HG03196 (cell line): ENCODE results near the gene CCNL2.
"Not testable (repeated sequence)": the region's sequence is repeated elsewhere in the genome, so short reads cannot be mapped to it uniquely, and the experiment has no call there.

ENCODE experiments used
- ATAC-seq: cut with Tn5 transposase; IDR thresholded peaks from one replicate; pipeline ENCODE4 v1.9.1; 2021; ENCODE audit not compliant: unreplicated experiment

CCNL2 gene

DNA sequence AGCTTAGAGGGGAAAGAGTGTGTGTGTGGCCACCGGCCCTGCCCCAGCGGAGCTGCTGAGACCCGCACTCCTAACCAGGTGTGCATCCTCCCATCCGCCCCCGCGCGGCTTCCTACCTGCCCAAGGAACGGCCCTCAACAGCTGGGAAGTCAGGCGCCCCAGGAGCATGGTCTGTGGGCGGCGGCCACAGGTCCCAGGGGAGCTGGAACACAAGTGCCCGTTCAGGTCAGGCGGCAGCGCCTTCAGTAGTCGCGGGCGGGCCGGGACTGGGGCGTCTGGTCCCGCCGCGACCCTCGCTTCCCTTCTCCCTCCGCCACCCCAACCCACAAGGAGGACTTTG, 24.6 kb downstream of the CCNL2 start:
- peak; percentile 2 for ATAC-seq

DNA sequence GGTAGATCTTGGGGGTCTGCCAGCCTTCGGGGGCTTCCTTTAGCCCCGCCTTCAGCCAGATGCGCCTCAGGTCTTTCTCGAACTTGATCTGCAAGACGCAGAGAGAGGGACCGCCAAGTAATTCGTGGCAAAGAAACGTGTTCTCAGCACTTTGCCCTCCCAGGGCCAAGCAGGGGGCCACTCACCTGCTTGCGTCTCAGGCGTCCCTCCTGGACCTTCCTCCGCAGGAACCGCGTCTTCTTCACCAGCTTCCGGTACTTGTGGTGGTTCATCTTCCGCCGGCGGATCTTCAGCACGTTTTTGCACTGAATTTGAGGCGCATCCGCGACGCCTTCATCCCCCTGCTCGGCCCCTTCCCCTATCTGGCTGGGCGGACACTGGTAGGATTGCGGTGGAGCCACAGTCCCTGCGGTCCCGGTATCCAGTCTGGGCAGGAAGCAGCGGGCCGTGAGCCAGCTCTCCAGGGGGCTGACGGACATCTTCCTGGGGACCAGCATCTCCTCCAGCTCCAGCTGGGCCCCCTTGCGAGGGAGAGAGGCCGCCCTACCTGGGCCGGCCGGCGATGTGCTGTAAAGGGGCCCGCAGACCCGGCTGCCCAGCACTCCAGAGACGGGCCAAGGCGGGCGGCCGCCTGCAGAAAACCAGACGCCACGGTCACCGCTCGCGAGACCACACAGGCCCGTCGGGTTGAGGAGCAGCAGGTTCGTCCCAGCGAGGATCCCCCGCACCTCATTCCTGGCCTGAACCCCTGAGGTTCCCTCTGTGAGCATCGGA, 25.1 kb downstream of the CCNL2 start:
- no peak for ATAC-seq

DNA sequence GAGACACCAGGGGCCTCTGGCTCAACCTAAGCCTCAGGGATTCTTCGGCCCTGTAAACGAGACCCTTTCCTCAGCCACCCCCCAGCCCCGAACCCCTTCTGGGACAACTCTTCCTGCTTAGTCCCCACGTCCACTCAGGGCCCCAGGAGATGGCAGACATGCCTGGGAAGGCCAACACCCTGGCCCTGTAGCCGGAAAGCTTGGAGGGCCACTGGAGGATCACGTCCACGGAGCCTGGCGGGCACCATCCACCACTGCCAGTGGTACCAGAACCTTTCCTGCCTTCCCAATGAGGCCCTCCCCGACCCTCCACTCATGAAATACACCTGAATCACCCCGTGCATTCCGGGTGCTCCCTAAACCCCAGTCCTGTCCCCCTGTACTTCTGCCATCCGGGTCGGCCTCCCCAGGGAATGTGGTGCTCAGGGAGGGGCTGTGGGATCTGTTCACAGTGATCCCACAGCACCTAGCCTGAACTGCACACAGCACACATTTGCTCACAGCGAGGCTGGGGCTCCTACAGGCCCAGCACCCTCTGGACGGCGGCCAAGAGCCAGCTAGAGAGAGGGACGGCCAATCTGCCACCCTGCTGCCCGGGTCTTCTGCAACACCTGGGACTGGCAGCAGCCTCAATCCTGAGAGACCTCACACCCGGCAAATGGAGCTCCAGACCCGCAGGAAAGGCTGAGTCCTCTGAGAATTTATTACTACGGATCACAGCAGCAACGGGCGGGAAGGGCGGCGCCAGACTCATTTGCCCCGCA, 25.9 kb downstream of the CCNL2 start:
- ATAC-seq, result no peak

DNA sequence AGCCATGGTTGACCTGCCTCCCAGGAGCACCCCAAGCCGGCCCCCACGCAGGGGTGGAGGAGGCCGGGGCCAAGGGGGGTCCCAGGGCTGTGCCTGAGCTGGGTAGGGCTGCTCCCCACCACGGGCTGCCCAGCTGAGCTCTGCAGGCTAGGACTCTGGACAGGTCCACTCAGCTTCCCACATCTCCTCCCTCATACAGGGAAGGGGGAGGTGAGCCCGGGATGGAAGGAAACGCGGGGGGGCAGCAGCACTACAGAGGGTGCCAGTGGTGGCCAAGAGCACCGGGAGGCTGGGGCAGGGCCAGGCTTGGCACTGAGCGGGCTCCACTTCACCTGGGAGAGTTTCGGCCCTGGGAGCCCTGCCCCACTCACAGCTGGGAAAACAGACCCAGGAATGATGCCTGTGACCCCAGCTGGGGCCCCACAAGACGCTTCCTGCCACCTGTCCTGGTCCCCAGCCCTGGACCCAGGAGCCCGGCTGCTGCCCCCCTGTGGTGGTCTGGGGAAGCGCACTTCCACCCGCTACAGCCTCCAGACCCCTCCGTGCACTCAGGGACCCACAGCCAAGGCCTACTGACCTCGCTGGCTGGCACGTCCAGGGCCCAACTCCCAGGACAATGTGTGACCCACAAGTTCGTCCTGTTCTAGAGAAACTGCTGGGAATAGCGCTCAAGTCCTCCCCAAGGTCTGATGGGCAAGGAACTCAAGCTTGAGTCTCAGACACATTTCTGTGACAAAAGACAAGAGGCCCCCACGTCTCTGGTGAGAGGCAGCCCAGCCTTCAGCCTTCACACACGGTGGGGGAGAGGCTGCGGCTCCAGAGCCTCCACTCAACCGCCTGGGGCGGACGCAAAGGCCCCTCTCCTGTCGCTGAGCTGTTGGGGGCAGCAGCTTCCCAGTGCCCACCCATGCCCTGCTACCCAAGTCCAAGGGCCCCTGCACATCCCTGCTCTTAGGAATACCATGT, 27.1 kb downstream of the CCNL2 start:
- ATAC-seq, result peak; percentile 35

DNA sequence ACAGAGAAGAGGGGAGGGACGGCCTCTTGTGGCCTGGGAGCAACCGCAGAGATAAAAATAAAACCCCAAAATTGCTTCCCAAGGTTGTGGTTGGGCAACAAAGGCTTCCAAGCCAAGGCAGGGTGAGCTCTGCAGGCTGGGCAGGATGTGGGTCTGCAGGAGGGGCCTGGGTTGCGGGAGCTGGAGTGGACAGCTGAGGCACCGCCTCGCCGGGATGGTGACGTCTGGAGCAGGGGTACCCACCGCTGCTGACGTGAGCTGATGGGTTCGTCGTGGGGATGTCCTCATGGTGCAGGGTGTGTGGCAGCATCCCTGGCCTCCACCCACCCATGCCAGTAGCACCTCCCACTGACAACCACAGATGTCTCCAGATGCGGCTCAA, 27.8 kb downstream of the CCNL2 start:
- ATAC-seq, result no peak

DNA sequence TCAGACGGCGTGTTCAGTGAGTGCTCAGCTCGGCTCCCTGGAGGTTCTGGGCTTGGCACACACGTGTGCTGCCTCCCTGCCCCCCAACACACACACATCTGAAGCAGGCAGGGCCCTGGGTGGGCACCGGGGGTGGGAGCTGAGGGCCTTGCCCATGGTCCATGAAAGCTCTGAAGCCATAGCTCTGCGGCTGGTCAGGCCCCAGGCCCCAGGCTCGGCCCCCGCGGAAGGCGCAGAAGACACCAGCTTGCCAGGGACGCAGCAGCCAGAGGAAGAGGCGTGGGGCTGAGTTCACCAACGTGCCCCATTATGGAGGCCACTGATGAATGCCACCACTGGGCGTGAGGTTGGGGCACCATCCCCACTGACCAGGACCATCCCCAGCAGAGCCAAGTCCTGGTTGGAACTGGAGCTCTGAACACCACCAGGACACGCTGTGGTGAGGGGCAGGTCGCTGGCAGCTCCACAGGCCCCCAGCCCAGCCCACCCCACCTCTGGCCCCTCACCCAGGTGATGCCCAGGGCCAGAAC, 28.3 kb downstream of the CCNL2 start:
- no peak for ATAC-seq

DNA sequence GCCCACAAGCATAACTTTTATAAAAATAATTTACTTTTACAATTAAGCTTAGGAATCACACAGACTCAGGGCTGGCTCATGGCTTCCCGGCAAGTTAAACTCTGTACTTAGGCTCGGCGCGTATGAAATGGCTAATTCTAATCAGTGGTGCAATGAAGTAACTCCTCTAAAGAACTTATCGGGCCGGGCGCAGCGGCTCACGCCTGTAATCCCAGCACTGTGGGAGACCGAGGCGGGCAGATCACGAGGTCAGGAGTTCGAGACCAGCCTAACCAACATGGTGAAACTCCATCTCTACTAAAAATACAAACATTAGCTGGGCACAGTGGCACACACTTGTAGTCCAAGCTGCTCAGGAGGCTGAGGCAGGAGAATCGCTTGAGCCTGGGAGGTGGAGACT, 29.0 kb downstream of the CCNL2 start:
- not testable (repeated sequence) for ATAC-seq

DNA sequence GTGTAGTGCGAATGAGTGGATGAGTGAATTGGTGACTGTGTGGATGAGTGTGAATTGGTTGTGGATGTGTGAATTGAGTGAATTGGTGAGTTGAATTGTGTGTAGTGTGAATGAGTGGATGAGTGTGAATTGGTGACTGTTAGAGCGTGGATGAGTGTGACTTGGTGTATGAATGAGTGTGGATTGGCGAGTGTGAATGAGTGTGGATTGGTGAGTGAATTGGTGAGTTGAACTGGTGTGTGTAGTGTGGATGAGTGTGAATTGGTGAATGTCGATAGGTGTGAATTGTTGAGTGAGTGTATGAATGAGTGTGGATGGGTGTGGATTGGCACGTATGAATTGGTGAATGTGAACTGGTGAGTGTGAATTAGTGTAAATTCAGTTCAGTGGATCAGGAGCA, 31.8 kb downstream of the CCNL2 start:
- ATAC-seq, result no peak

DNA sequence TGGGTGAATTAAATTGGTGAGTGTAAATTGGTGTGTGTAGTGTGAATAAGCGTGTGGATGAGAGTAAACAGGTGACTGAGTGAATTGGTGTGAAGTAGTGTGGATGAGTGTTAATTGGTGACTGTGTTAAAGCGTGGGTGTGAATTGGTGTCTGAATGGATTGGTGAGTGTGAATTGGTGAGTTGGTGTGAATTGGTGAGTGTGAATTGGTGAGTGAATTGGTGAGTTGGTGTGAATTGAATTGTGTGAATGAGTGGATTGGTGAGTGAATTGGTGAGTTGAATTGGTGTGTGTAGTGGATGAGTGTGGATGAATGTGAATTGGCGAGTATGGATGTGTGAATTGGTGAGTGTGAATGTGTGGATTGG, 32.5 kb downstream of the CCNL2 start:
- no peak for ATAC-seq

DNA sequence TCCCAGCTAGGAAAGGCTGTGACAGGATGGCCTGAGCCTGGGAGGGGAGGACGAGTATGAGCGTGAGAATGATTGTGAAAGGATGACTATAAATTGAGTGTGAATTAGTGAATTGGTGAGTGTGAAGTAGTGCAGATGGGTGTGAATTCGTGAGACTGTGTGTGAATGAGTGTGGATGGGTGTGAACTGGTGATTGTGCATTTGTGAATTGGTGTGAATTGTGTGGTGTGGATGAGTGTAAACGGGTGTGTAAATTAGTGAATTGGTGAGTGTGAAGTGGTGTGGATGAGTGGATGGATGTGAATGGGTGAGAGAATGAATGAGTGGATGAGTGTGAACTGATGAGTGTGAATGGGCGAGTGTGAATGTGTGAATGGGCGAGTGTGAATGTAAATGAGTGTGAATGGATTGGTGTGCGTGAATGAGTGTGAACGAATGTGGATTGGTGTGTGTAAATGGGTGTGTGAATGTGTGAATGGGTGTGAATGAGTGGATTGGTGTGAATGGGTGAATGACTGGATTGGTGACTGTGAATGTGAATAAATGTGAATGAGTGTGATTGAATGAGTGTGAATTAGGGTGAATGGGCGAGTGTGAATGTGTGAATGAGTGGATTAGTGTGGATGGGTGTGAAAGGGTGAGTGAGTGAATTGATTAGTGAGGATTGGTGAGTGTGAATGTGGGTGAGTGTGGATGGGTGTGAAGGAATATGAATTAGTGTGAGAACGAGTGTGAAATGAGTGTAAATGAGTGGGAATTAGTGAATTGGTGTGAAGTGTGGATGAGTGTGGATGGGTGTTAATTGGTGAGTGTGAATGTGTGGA, 33.0 kb downstream of the CCNL2 start:
- no peak for ATAC-seq

DNA sequence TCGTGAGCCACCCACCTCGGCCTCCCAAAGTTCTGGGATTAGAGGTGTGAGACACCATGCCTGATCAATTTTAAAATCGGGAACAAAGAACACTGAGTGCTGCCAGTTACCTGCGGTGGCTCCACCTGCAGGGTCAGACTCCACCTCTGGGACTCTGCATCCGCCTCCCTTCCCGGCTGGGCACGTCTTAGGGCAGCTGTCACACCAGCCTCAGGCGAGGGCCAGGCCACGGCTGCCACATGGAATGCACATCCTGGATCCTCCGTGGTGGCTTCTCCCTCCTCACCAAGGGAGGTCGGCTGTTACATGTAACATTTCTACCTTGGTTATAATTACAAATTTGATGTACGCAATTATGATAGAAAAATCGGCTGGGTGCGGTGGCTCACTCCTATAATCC, 34.9 kb downstream of the CCNL2 start:
- ATAC-seq, result no peak

DNA sequence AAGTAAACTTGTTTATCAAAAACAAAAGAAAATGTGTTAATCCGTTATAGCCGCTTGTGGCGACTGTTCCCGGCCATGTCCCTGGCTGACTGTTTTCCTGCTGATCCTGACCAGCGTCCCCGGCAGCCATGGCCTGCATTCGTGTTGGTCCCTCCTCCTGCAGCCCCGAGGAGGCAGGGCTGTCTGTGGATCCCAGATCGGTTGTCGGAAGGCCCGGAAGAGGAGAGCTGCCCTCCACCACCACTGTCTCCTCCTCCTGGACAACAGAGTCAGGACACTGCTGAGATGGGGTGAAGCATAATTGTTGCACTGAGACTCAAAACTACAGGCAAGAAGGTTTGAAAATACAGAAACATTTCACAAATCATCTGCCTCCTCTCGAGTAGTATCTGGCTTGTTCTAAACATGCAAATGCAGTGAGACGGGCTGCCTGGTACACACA, 37.1 kb downstream of the CCNL2 start:
- ATAC-seq, result no peak

DNA sequence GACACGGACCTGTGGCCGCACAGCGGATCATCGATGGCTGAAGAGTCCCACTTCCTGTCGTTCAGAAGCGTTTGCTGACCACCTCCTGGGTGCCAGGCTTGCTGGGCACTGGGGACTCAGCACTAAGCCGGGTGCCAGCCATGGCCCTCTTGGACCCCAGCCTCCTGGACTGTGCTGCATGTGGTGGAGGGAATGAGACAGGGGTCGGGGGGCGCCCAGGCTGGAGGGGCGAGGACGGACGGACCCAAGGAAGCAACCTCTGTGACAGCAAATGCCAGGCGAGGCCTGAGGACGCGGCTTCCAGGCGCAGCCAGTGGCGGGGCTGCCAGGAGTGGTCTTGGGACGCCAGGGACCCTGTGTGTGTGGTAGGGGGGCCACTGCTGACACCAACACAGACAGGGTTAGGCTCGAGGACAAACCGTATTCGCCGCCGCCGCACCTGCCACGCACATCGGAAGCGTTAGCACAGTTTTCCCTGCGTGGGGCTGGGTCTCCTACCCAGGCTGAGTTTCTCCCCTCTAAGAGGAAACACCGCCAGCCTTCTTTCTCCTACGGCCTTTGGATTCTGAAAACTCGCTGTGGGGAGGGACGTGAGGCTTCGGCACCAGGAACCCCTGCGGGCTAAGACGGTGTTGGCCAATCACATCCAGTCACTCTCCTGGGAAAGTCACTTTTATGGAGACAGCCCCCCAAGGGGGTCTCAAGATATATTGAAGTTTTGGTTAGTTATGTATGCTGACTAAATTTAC, 37.7 kb downstream of the CCNL2 start:
- no peak for ATAC-seq

DNA sequence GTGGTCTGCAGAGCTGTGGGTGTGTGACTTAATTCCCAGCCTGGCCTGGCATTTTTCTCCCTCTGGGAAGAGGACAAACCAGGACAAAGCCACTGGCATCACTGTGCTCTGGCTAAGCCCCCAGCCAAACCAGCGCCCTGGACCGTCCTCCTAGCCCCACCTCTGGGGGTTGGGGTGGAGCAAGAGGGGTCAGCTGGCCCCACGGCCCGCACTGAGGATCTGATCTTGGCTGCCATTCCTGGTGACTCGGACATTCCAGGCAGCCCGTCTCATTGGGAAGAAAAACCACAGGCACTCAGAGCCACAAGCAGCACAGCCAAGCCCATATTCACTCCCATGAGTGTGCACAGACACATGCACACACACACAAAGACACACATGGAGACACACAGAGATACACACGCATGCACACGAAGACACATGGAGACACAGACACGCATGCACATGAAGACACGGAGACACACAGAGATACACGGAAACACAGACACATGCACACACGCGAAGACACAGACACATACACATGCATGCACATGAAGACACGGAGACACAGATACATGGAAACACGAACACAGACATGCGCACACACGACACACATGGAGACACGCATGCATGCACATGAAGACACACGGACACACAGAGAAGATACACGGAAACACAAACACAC, 38.5 kb downstream of the CCNL2 start:
- no peak for ATAC-seq

DNA sequence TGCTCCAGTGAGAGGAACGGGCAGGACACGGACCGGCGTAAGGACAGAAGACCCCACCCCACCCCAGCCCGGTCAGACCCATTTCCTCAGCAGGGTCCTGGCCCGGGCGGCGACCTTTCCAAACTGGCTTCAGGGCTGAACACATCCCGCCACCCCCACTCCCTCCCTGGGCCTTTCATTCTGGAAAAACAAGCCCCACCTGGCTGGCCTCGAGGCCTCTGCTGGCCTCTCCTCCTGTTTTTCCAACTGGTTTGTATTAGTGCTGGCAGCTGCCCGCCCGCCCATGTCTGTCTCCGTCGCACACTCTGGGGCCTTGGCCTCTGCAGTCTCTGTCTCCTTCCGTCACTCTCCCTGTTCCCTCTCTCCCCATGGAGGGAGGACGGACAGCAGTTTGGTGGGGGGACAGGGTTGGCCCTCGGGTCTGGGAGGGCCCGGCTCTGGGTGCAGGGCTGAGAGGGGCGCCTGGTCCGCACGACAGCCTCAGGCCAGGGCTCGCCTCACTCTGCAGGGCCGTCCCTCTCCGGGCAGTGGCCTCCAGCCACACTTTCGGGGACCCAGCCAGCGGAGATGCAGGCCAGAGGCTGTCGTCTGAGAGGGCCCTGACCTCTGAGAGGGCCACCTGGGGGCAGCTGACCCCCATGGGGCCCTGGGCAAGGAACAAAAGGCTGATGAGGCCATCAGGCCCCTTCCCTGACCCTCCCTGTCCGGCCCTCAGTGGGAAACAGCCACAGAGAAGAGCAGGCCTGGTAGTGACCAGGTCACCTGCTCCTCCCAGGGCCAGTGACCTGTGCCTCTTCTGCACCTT, 39.3 kb downstream of the CCNL2 start:
- ATAC-seq, result no peak

DNA sequence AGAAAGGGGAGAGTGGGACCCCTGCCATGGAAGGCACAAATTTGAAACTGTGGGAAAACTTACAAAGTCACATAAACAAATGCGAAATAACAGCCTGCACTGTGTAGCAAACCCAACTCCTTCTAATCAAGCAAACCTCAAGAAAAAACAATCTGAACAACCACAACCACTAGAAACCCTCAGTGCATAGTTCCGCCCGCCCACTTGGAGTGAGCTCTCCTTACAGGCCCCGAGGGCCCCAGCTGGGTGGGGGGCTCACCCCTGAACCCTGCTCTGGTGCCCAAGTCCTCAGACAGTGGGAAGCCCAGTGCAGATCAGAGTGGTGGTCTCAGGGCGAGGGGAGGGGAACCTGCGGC, 39.8 kb downstream of the CCNL2 start:
- no peak for ATAC-seq

DNA sequence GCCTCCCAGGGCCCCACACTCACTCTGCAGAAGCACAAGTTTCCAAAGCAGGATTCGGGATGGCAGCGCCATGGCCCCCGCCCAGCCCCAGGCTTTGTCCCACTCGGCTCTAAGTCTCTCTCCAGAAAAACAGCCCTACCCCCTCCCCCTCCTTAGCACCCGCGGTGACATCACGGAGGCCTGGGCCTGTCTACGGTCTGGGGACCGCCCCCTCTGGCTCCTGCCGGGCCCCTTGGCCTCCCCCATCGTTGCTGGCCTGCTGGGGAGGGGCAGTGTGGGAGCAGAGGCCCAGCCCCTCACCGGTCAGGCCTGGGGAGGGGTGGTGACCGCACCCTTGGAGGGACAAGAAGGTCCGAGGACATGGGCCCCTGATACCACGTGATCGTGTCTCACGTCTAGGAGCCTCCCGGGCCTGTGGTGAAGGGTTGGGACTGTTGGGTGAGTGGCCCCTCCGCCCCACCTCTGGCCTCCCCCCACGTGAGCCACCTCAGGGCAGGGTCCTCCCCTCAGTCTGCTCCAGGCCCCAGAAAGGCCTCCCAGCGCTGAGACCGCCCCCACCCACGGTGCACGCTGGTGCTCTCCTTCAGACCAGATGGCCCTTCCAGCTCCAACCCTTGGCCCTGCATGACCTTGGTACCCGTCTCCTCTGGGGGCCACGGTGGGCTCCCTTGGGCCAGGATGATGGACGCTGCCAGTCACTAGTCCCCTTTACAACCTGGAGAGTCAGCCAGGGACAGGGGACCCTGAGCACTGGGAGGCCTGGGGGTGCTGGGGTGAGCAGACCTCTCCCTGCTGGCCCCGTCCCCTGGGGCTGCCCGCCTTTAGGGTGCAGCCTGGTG, 40.5 kb downstream of the CCNL2 start, which contains the start of gene MXRA8:
TSS of gene MXRA8 (minus strand) at position 123 of the 839 bp plus-strand sequence. CDS start at position 72, 51 bp downstream.
- ATAC-seq, result no peak
